ENCODE results near the gene AAGAB. TPM values are rescaled to one million over a fixed set of nuclear protein-coding genes. Genes with fewer than 3 reads are reported as not detected.

The AAGAB gene
- total RNA-seq, 1 experiment from 2014 or later, result 56.5 TPM

- Histone ChIP-seq H2AFZ (no peak overlapping the region), H3K9me2 (ENCODE audit: insufficient read depth) (no peaks in the 10 kb centered on the region), H3K9me3 (ENCODE audit: insufficient read depth, low read depth) (no peaks in the 10 kb centered on the region), H3K36me3 (ENCODE audit: low read depth) (no peaks in the 10 kb centered on the region; the same call in none of the 2 replicates), H3F3A (ENCODE audit: insufficient read depth, low read depth) (peaks cover 18% of the 10 kb centered on the region; the same call in 1 of the 2 replicates), H3K4me2 (no peak overlapping the region), H3K27me3 (ENCODE audit: insufficient read depth, low read depth) (no peaks in the 10 kb centered on the region), H3K27ac (0 out of 2 replicates have a peak overlapping the region, but pooled peaks have one; percentile 19), H3K4me3 (no peak overlapping the region), H3K79me2 (ENCODE audit: low read depth) (peaks cover 62% of the 10 kb centered on the region), H4K20me1 (ENCODE audit: insufficient read depth) (peaks cover 6% of the 10 kb centered on the region; the same call in 1 of the 2 replicates), H3K4me1 (replicated peaks; ENCODE audit: insufficient read depth) (peaks cover 14% of the 10 kb centered on the region)
- intact Hi-C loops (cut with micrococcal nuclease; ENCODE audit: unreplicated experiment), result no loop called here
- no TSS peak for BruUV-seq (replicated peaks)
- no peak for DNase-seq
- POLR2A ChIA-PET (ENCODE audit: unreplicated experiment), result interaction anchor here (0.6 kb wide), 1 partner anchor 59 kb away, joined by 3 read pairs; no protein-coding TSS in a partner anchor
- CTCF ChIA-PET, result interaction anchor here (0.7 kb wide), 1 partner anchor 39 kb away, joined by 4 read pairs; no protein-coding TSS in a partner anchor
- no peak for TF ChIP-seq EZH2 (IDR thresholded peaks at IDR 0.05; ENCODE audit: low read depth)
- TF ChIP-seq, protein P1, sequence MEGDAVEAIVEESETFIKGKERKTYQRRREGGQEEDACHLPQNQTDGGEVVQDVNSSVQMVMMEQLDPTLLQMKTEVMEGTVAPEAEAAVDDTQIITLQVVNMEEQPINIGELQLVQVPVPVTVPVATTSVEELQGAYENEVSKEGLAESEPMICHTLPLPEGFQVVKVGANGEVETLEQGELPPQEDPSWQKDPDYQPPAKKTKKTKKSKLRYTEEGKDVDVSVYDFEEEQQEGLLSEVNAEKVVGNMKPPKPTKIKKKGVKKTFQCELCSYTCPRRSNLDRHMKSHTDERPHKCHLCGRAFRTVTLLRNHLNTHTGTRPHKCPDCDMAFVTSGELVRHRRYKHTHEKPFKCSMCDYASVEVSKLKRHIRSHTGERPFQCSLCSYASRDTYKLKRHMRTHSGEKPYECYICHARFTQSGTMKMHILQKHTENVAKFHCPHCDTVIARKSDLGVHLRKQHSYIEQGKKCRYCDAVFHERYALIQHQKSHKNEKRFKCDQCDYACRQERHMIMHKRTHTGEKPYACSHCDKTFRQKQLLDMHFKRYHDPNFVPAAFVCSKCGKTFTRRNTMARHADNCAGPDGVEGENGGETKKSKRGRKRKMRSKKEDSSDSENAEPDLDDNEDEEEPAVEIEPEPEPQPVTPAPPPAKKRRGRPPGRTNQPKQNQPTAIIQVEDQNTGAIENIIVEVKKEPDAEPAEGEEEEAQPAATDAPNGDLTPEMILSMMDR (conservative IDR thresholded peaks at IDR 0.05), result no peak
Observed at GRCh38 chr15:67164401-67164791, 90.1 kb downstream of the AAGAB start.

- CTCF ChIA-PET, result no interaction called here
- H3K36me3 ChIP-seq (ENCODE audit: low read depth), result peaks cover 5% of the 10 kb centered on the region
Observed at GRCh38 chr15:67163180-67163579, 91.3 kb downstream of the AAGAB start.

GRCh38 chr15:67161881-67162280 lies 92.6 kb downstream of the AAGAB start:
- no peaks in the 10 kb centered on the region for H3K9me2 ChIP-seq (ENCODE audit: insufficient read depth)
- intact Hi-C loops (cut with micrococcal nuclease; ENCODE audit: unreplicated experiment), result no loop called here
- peaks cover 13% of the 10 kb centered on the region; the same call in 1 of the 2 replicates for H3F3A ChIP-seq (ENCODE audit: insufficient read depth, low read depth)
- H3K4me2 ChIP-seq, result no peak overlapping the region
- peaks cover 6% of the 10 kb centered on the region; the same call in 1 of the 2 replicates for H4K20me1 ChIP-seq (ENCODE audit: insufficient read depth)
- peaks cover 84% of the 10 kb centered on the region for H3K79me2 ChIP-seq (ENCODE audit: low read depth)
- H3K36me3 ChIP-seq (ENCODE audit: low read depth), result peaks cover 13% of the 10 kb centered on the region
- BruUV-seq (replicated peaks), result no TSS peak
- H3K4me1 ChIP-seq (replicated peaks; ENCODE audit: insufficient read depth), result peaks cover 14% of the 10 kb centered on the region
- H3K4me3 ChIP-seq, result no peak overlapping the region
- no peaks in the 10 kb centered on the region for H3K27me3 ChIP-seq (ENCODE audit: insufficient read depth, low read depth)
- H3K9me3 ChIP-seq (ENCODE audit: insufficient read depth, low read depth), result no peaks in the 10 kb centered on the region
- POLR2A ChIA-PET (ENCODE audit: unreplicated experiment), result interaction anchor here (0.5 kb wide), 1 partner anchor 82 kb away, joined by 3 read pairs; no protein-coding TSS in a partner anchor
- DNase-seq, result no peak
- no peak for TF ChIP-seq EZH2 (IDR thresholded peaks at IDR 0.05; ENCODE audit: low read depth)
- TF ChIP-seq, protein P1 (conservative IDR thresholded peaks at IDR 0.05), result no peak
- CTCF ChIA-PET, result no interaction called here
- no peak overlapping the region for H2AFZ ChIP-seq
- H3K27ac ChIP-seq, result peak overlapping the region; percentile 37

More at GRCh38 chr15:67163180-67163579, 91.3 kb downstream of the AAGAB start:
- BruUV-seq (replicated peaks), result no TSS peak
- intact Hi-C loops (cut with micrococcal nuclease; ENCODE audit: unreplicated experiment), result no loop called here
- POLR2A ChIA-PET (ENCODE audit: unreplicated experiment), result no interaction called here
- Histone ChIP-seq H3K4me2 (no peak overlapping the region), H3K79me2 (ENCODE audit: low read depth) (peaks cover 74% of the 10 kb centered on the region), H3K9me3 (ENCODE audit: insufficient read depth, low read depth) (no peaks in the 10 kb centered on the region), H3K4me1 (replicated peaks; ENCODE audit: insufficient read depth) (peaks cover 14% of the 10 kb centered on the region), H3F3A (ENCODE audit: insufficient read depth, low read depth) (peaks cover 17% of the 10 kb centered on the region; the same call in 1 of the 2 replicates), H3K27me3 (ENCODE audit: insufficient read depth, low read depth) (no peaks in the 10 kb centered on the region), H4K20me1 (ENCODE audit: insufficient read depth) (peaks cover 6% of the 10 kb centered on the region; the same call in 1 of the 2 replicates), H3K4me3 (no peak overlapping the region), H3K9me2 (ENCODE audit: insufficient read depth) (no peaks in the 10 kb centered on the region), H2AFZ (no peak overlapping the region), H3K27ac (no peak overlapping the region)
- TF ChIP-seq, protein P1 (conservative IDR thresholded peaks at IDR 0.05), result no peak
- no peak for DNase-seq

All from PC-9 (cell line).